ENCODE data around the gene HECW1.
"Not testable (repeated sequence)": the region's sequence is repeated elsewhere in the genome, so short reads cannot be mapped to it uniquely, and the experiment has no call there.

HECW1 gene

GRCh38 chr7:43112459-43112940, at the start of gene HECW1:
TSS of gene HECW1 (plus strand) at chr7:43112647. CDS start at chr7:43243906, 131,259 bp downstream.
- Mint-ChIP-seq H3K27ac (no peak within 1 kb of the TSS), H3K9me3 (no peaks in the 10 kb centered on the region), H3K27me3 (peaks cover 61% of the 10 kb centered on the region), H3K36me3 (ENCODE audit: low read depth) (no peaks in the 10 kb centered on the region), H3K4me3 (no peak within 1 kb of the TSS), H3K4me1 (ENCODE audit: low read depth) (peaks cover 6% of the 10 kb centered on the region)
- intact Hi-C loops (cut with micrococcal nuclease) = no loop called here

DNA sequence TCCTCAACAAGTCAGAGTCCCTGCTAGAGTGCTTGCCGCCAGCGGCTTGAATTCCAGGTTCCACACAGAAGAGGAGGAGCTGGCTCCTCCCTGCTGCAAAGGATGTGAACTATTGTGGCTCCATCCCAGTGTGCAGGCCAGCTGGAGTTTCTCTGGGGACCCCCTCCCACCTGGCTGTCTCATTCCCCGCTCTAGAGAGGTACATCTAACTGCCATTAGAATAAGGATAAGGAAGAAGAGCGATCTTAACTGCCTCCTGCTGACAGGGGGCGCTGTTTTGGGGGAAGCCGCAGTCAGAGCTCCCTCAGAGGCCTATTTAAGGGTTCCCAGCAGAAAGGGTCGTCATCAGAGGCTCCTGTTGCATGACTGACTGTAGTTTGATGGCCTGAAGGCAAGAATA, 40.8 kb upstream of the HECW1 start:
- Mint-ChIP-seq H3K9me3 (no peaks in the 10 kb centered on the region), H3K4me3 (no peak overlapping the region), H3K27ac (no peak overlapping the region), H3K36me3 (ENCODE audit: low read depth) (no peaks in the 10 kb centered on the region), H3K4me1 (ENCODE audit: low read depth) (no peaks in the 10 kb centered on the region), H3K27me3 (peaks cover 2% of the 10 kb centered on the region)
- intact Hi-C loops (cut with micrococcal nuclease) = no loop called here

- intact Hi-C loops (cut with micrococcal nuclease) = no loop called here
- Mint-ChIP-seq H3K4me3 (no peak overlapping the region), H3K27me3 (peaks cover 6% of the 10 kb centered on the region), H3K36me3 (ENCODE audit: low read depth) (no peaks in the 10 kb centered on the region), H3K4me1 (ENCODE audit: low read depth) (no peaks in the 10 kb centered on the region), H3K9me3 (no peaks in the 10 kb centered on the region), H3K27ac (no peak overlapping the region)
These were observed 39.9 kb upstream of the HECW1 start for GRCh38 chr7:43072530-43072929.

DNA sequence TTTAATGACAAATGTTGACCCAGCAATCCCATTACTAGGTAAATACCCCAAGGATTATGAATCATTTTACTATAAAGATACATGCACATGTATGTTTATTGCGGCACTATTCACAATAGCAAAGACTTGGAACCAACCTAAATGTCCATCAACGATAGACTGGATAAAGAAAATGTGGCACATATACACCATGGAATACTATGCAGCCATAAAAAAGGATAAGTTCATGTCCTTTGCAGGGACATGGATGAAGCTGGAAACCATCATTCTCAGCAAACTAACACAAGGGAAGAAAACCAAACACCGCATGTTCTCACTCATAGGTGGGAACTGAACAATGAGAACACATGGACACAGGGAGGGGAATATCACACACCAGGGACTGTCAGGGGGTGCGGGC, 38.6 kb upstream of the HECW1 start:
- H3K27ac Mint-ChIP-seq; intact Hi-C loops (cut with micrococcal nuclease): not testable (repeated sequence)

DNA sequence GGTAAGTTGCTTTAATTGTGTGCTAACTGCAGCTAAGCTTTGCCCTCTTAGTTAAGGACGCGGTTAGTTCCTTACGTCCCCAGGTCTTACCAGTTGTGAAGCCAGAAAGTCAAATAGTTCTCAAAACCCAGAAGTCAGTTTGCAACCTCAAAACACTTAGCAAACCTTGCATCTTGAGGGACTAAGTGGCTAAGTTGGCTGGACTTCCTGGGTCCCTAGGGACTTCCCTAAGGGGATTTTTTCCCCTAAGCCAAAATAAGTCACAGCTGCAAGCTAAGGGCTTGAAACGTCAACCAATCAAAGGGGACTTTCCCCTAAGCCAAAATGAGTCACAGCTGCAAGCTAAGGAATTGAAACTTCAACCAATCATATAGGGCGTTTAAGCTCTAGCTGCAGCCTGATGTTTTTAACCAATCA, 36.2 kb upstream of the HECW1 start:
- Mint-ChIP-seq H3K4me1 (ENCODE audit: low read depth) (no peaks in the 10 kb centered on the region), H3K4me3 (no peak overlapping the region), H3K27ac (no peak overlapping the region), H3K9me3 (no peaks in the 10 kb centered on the region), H3K27me3 (peaks cover 10% of the 10 kb centered on the region), H3K36me3 (ENCODE audit: low read depth) (no peaks in the 10 kb centered on the region)
- intact Hi-C loops (cut with micrococcal nuclease) = no loop called here

More for the DNA sequence above, 38.6 kb upstream of the HECW1 start:
- H3K4me1 Mint-ChIP-seq (ENCODE audit: low read depth); H3K9me3 Mint-ChIP-seq; H3K27me3 Mint-ChIP-seq; H3K4me3 Mint-ChIP-seq; H3K36me3 Mint-ChIP-seq (ENCODE audit: low read depth): not testable (repeated sequence)

GRCh38 chr7:43076606-43077005, 35.8 kb upstream of the HECW1 start:
- H3K4me1 Mint-ChIP-seq (ENCODE audit: low read depth) = no peaks in the 10 kb centered on the region
- H3K27ac Mint-ChIP-seq = no peak overlapping the region
- intact Hi-C loops (cut with micrococcal nuclease) = no loop called here
- no peak overlapping the region for H3K4me3 Mint-ChIP-seq
- H3K36me3 Mint-ChIP-seq (ENCODE audit: low read depth) = no peaks in the 10 kb centered on the region
- H3K27me3 Mint-ChIP-seq = peaks cover 10% of the 10 kb centered on the region
- H3K9me3 Mint-ChIP-seq = no peaks in the 10 kb centered on the region

DNA sequence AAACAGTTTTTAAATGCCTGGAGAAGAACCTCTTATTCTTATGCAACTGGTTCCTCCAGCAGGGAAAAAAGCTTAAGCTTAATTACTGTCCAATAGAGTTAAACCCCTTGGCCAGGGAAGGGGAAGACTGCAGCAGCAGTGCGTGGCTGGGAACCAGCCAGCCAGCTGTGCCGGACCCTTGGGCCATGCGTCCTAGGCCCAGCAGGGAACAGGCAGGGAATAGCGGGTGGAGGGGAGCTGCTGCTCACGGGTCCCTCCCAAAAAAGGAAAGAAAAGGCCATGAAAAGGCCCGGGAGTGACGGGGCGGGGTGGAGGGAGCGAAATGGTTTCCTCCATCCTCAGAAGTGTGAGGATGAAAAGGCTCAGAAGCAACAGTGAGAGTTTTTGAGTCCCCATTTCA, 35.2 kb upstream of the HECW1 start:
- H3K9me3 Mint-ChIP-seq = no peaks in the 10 kb centered on the region
- H3K4me3 Mint-ChIP-seq = no peak overlapping the region
- H3K36me3 Mint-ChIP-seq (ENCODE audit: low read depth) = no peaks in the 10 kb centered on the region
- intact Hi-C loops (cut with micrococcal nuclease) = no loop called here
- H3K27ac Mint-ChIP-seq = no peak overlapping the region
- no peaks in the 10 kb centered on the region for H3K4me1 Mint-ChIP-seq (ENCODE audit: low read depth)
- H3K27me3 Mint-ChIP-seq = peaks cover 10% of the 10 kb centered on the region

- H3K9me3 Mint-ChIP-seq = no peaks in the 10 kb centered on the region
- H3K27me3 Mint-ChIP-seq = peaks cover 10% of the 10 kb centered on the region
- intact Hi-C loops (cut with micrococcal nuclease) = no loop called here
- no peak overlapping the region for H3K27ac Mint-ChIP-seq
- no peaks in the 10 kb centered on the region for H3K36me3 Mint-ChIP-seq (ENCODE audit: low read depth)
- no peak overlapping the region for H3K4me3 Mint-ChIP-seq
- no peaks in the 10 kb centered on the region for H3K4me1 Mint-ChIP-seq (ENCODE audit: low read depth)
These were observed 34.6 kb upstream of the HECW1 start for GRCh38 chr7:43077732-43078391.

DNA sequence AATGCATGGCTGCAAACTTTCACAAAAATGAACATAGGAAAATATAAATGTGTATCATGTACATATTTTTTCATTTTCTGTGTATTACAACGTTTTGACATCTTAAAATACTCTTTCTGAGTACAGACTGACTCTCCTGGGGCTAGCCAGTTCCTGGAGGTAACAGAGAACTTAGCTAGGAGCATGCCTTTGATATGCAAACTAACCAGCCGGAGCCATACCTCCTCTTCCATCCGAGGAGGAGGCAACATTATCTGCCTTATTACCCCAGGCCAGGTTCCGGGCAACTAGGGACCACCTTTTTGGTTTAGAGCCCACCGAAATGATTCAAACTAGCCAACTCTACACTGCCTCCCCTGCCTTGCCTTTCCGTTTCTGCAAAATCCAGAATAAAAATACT, 33.7 kb upstream of the HECW1 start:
- Mint-ChIP-seq H3K9me3 (no peaks in the 10 kb centered on the region), H3K4me3 (no peak overlapping the region), H3K27ac (no peak overlapping the region), H3K36me3 (ENCODE audit: low read depth) (no peaks in the 10 kb centered on the region), H3K4me1 (ENCODE audit: low read depth) (no peaks in the 10 kb centered on the region), H3K27me3 (peaks cover 10% of the 10 kb centered on the region)
- intact Hi-C loops (cut with micrococcal nuclease) = no loop called here

DNA sequence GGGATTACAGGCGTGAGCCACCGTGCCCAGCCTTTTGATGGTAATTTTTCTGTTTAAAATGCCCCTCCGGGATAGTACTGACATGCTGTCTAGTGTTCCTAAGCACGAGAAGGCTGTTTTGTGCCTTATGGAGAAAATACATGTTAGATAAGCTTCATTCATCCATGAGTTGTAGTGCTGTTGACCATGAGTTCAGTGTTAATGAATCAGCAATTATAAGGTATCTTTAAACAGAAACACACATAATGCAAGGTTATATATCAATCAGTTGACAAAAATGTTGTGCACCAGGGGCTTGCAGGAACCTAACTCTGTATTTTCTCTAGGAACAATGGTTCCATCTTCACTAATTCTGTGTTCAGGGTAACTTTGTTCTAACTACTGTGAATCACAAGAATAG, 30.8 kb upstream of the HECW1 start:
- H3K9me3 Mint-ChIP-seq = no peaks in the 10 kb centered on the region
- H3K27ac Mint-ChIP-seq = no peak overlapping the region
- H3K27me3 Mint-ChIP-seq = peaks cover 13% of the 10 kb centered on the region

GRCh38 chr7:43083106-43083505, 29.3 kb upstream of the HECW1 start:
- Mint-ChIP-seq H3K9me3 (no peaks in the 10 kb centered on the region), H3K4me1 (ENCODE audit: low read depth) (no peaks in the 10 kb centered on the region), H3K4me3 (no peak overlapping the region), H3K36me3 (ENCODE audit: low read depth) (no peaks in the 10 kb centered on the region), H3K27ac (no peak overlapping the region), H3K27me3 (peaks cover 9% of the 10 kb centered on the region)
- intact Hi-C loops (cut with micrococcal nuclease) = no loop called here

More for the DNA sequence above, 30.8 kb upstream of the HECW1 start:
- intact Hi-C loops (cut with micrococcal nuclease) = no loop called here
- Mint-ChIP-seq H3K4me3 (no peak overlapping the region), H3K4me1 (ENCODE audit: low read depth) (no peaks in the 10 kb centered on the region), H3K36me3 (ENCODE audit: low read depth) (no peaks in the 10 kb centered on the region)

- H3K27ac Mint-ChIP-seq = no peak overlapping the region
- H3K27me3 Mint-ChIP-seq = peaks cover 5% of the 10 kb centered on the region
- intact Hi-C loops (cut with micrococcal nuclease) = no loop called here
- H3K4me3 Mint-ChIP-seq = no peak overlapping the region
- H3K36me3 Mint-ChIP-seq (ENCODE audit: low read depth) = no peaks in the 10 kb centered on the region
- H3K4me1 Mint-ChIP-seq (ENCODE audit: low read depth) = no peaks in the 10 kb centered on the region
- H3K9me3 Mint-ChIP-seq = no peaks in the 10 kb centered on the region
These were observed 27.4 kb upstream of the HECW1 start for GRCh38 chr7:43085017-43085416.

DNA sequence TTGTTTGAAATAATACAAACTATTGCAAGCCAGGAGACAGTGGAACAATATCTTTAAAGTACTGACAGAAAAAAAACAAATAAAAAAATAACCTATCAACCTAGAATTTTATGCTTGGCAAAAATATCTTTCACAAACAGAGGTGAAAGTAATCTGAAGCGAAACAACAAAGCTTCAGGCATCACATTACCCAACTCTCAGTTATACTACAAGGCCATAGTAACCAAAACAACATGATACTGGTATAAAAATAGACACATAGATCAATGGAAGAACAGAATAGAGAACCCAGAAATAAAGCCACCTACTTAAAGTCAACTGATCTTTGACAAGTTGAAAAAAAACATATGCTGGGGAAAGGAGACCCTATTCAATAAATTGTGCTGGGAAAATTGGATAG, 26.5 kb upstream of the HECW1 start:
- H3K27me3 Mint-ChIP-seq = peaks cover 3% of the 10 kb centered on the region
- no peaks in the 10 kb centered on the region for H3K9me3 Mint-ChIP-seq
- H3K4me3 Mint-ChIP-seq = no peak overlapping the region
- H3K36me3 Mint-ChIP-seq (ENCODE audit: low read depth) = no peaks in the 10 kb centered on the region
- intact Hi-C loops (cut with micrococcal nuclease) = no loop called here
- H3K4me1 Mint-ChIP-seq (ENCODE audit: low read depth) = no peaks in the 10 kb centered on the region
- no peak overlapping the region for H3K27ac Mint-ChIP-seq

- no peak overlapping the region for H3K4me3 Mint-ChIP-seq
- H3K9me3 Mint-ChIP-seq = no peaks in the 10 kb centered on the region
- H3K27me3 Mint-ChIP-seq = peaks cover 7% of the 10 kb centered on the region
- no peak overlapping the region for H3K27ac Mint-ChIP-seq
- H3K36me3 Mint-ChIP-seq (ENCODE audit: low read depth) = no peaks in the 10 kb centered on the region
- no peaks in the 10 kb centered on the region for H3K4me1 Mint-ChIP-seq (ENCODE audit: low read depth)
- intact Hi-C loops (cut with micrococcal nuclease) = no loop called here
These were observed 19.6 kb upstream of the HECW1 start for GRCh38 chr7:43092819-43093218.

- Mint-ChIP-seq H3K4me3 (no peak overlapping the region), H3K27me3 (peaks cover 8% of the 10 kb centered on the region)
These were observed 15.6 kb upstream of the HECW1 start for GRCh38 chr7:43096875-43097274.

More at GRCh38 chr7:43096875-43097274, 15.6 kb upstream of the HECW1 start:
- intact Hi-C loops (cut with micrococcal nuclease) = no loop called here
- H3K9me3 Mint-ChIP-seq = no peaks in the 10 kb centered on the region
- no peaks in the 10 kb centered on the region for H3K36me3 Mint-ChIP-seq (ENCODE audit: low read depth)
- H3K27ac Mint-ChIP-seq = no peak overlapping the region
- H3K4me1 Mint-ChIP-seq (ENCODE audit: low read depth) = no peaks in the 10 kb centered on the region

Data from dendritic cell treated with granulocyte-macrophage colony-stimulating factor and Interleukin-4, amounts not matched to agents 40 ng/mL and 50 ng/mL, for 4 days (primary cell).